Right ventricle myocardium inferior (tissue), 1 donor: ENCODE data around the gene STX8. TPM values are rescaled to one million over a fixed set of nuclear protein-coding genes. Genes with fewer than 3 reads are reported as not detected.
A peak's percentile ranks its signal among the peaks of the same experiment; 100 is the strongest.
"Not testable (repeated sequence)": the region's sequence is repeated elsewhere in the genome, so short reads cannot be mapped to it uniquely, and the experiment has no call there.

Source experiments
- ATAC-seq: fragments of 200-7000 bp; cut with Tn5 transposase; one replicate; pipeline ENCODE4 v1.9.1; 2020; ENCODE audit warnings: mild to moderate bottlenecking, moderate library complexity
- DNase-seq: peaks from one replicate; pipeline ENCODE4 v3.0.0; 2021; ENCODE audit errors: missing footprints
- intact Hi-C: fragments of 100-400 bp; cut with DNase I; formaldehyde crosslinking; loops from one replicate; pipeline ENCODE4 v1.11.0; 2022
- total RNA-seq: library from RNA; stranded (reverse); fragmentation: NEBNext Ultra II Directional; extraction: Animal tissue kit (Norgen Biotek cat#: 25700); gene quantifications from one replicate; pipeline ENCODE4 v1.2.1, GENCODE V29; 2021
- donor health status: DM: no; HTN: yes; CAD: no; lungs with severe emphysema.

STX8 gene
- total RNA-seq, 1 donor from 2014 or later: 60.8 TPM

- no peak for DNase-seq
- no peak for ATAC-seq
- intact Hi-C loops: no loop called here
These were observed 154.1 kb downstream of the STX8 start for GRCh38 chr17:9421525-9421924.

- intact Hi-C loops: no loop called here
- ATAC-seq (no peak), DNase-seq (no peak)
These were observed 155.6 kb downstream of the STX8 start for GRCh38 chr17:9419932-9420453.

- ATAC-seq (no peak), DNase-seq (no peak)
- intact Hi-C loops: no loop called here
These were observed 161.1 kb downstream of the STX8 start for GRCh38 chr17:9414471-9414870.

- no peak for DNase-seq
- no peak for ATAC-seq
- intact Hi-C loops: no loop called here
These were observed 164.9 kb downstream of the STX8 start for GRCh38 chr17:9410737-9411136.

- DNase-seq: no peak
- intact Hi-C loops: no loop called here
- ATAC-seq: no peak
These were observed 165.3 kb downstream of the STX8 start for GRCh38 chr17:9410301-9410700.

GRCh38 chr17:9409878-9410277, 165.7 kb downstream of the STX8 start:
- no peak for DNase-seq
- intact Hi-C loops: no loop called here
- ATAC-seq: no peak

- DNase-seq (no peak), ATAC-seq (no peak)
- intact Hi-C loops: no loop called here
These were observed 166.5 kb downstream of the STX8 start for GRCh38 chr17:9408868-9409829.

- no peak for DNase-seq
- intact Hi-C loops: no loop called here
- ATAC-seq: no peak
These were observed 167.2 kb downstream of the STX8 start for GRCh38 chr17:9408381-9408780.

GRCh38 chr17:9406046-9406606, 169.5 kb downstream of the STX8 start:
- ATAC-seq: no peak
- intact Hi-C loops: no loop called here
- no peak for DNase-seq

- intact Hi-C loops: no loop called here
- DNase-seq (no peak), ATAC-seq (no peak)
These were observed 172.4 kb downstream of the STX8 start for GRCh38 chr17:9403257-9403656.

- ATAC-seq (no peak), DNase-seq (no peak)
- intact Hi-C loops: no loop called here
These were observed 172.9 kb downstream of the STX8 start for GRCh38 chr17:9402590-9403199.

GRCh38 chr17:9401434-9401833, 174.2 kb downstream of the STX8 start:
- intact Hi-C loops: no loop called here
- no peak for ATAC-seq
- DNase-seq: no peak

GRCh38 chr17:9389111-9389527, 186.5 kb downstream of the STX8 start:
- intact Hi-C loops: no loop called here
- ATAC-seq (no peak), DNase-seq (no peak)

GRCh38 chr17:9386401-9386800, 189.2 kb downstream of the STX8 start:
- intact Hi-C loops: no loop called here
- DNase-seq: no peak
- ATAC-seq: no peak

- no peak for DNase-seq
- no peak for ATAC-seq
- intact Hi-C loops: no loop called here
These were observed 191.8 kb downstream of the STX8 start for GRCh38 chr17:9383826-9384225.

GRCh38 chr17:9382626-9383025, 193.0 kb downstream of the STX8 start:
- intact Hi-C loops: no loop called here
- ATAC-seq: no peak
- DNase-seq: no peak

- intact Hi-C loops: no loop called here
- ATAC-seq (no peak), DNase-seq (no peak)
These were observed 194.6 kb downstream of the STX8 start for GRCh38 chr17:9381068-9381467.

GRCh38 chr17:9380361-9380760, 195.3 kb downstream of the STX8 start:
- ATAC-seq (no peak), DNase-seq (no peak)
- intact Hi-C loops: no loop called here

GRCh38 chr17:9376177-9376576, 199.4 kb downstream of the STX8 start:
- not testable (repeated sequence) for ATAC-seq, DNase-seq

GRCh38 chr17:9371019-9371418, 204.6 kb downstream of the STX8 start:
- intact Hi-C loops: no loop called here

More at GRCh38 chr17:9376177-9376576, 199.4 kb downstream of the STX8 start:
- intact Hi-C loops: not testable (repeated sequence)

More at GRCh38 chr17:9371019-9371418, 204.6 kb downstream of the STX8 start:
- ATAC-seq (peak; percentile 25), DNase-seq (no peak)
